ENCODE results near the gene CRYBB1.

Gene CRYBB1

GRCh38 chr22:26564672-26565071 is 53.2 kb downstream of the CRYBB1 start (continued):
- TF ChIP-seq SNAI2 (CRISPR knock-in tag; IDR thresholded peaks at IDR 0.05) (no peak), TSHZ2 (CRISPR knock-in tag; IDR thresholded peaks at IDR 0.05) (no peak), OSR1 (CRISPR knock-in tag; IDR thresholded peaks at IDR 0.05) (no peak), TCF4 (CRISPR knock-in tag; IDR thresholded peaks at IDR 0.05; ENCODE audit: borderline replicate concordance) (no peak), ZFP3 (CRISPR knock-in tag; IDR thresholded peaks at IDR 0.05) (no peak)

GRCh38 chr22:26564181-26564580 is 53.6 kb downstream of the CRYBB1 start:
- no peak for ATAC-seq
- TF ChIP-seq TOX (CRISPR knock-in tag; IDR thresholded peaks at IDR 0.05; ENCODE audit: borderline replicate concordance) (no peak), ISL1 (CRISPR knock-in tag; IDR thresholded peaks at IDR 0.05) (no peak), ZNF8 (CRISPR knock-in tag; IDR thresholded peaks at IDR 0.05) (no peak), TCF4 (CRISPR knock-in tag; IDR thresholded peaks at IDR 0.05; ENCODE audit: borderline replicate concordance) (no peak), BACH2 (CRISPR knock-in tag; IDR thresholded peaks at IDR 0.05; ENCODE audit: borderline replicate concordance) (no peak), ARNTL (CRISPR knock-in tag; IDR thresholded peaks at IDR 0.05; ENCODE audit: borderline replicate concordance, low read depth) (no peak), ESRRG (CRISPR knock-in tag; IDR thresholded peaks at IDR 0.05) (no peak), RARB (CRISPR knock-in tag; IDR thresholded peaks at IDR 0.05) (no peak), OSR1 (CRISPR knock-in tag; IDR thresholded peaks at IDR 0.05) (no peak), SNAI2 (CRISPR knock-in tag; IDR thresholded peaks at IDR 0.05) (no peak)

- no peak for ATAC-seq
- TF ChIP-seq CREB5 (CRISPR knock-in tag; IDR thresholded peaks at IDR 0.05; ENCODE audit: low read depth) (no peak), SNAI2 (CRISPR knock-in tag; IDR thresholded peaks at IDR 0.05) (no peak), TCF4 (CRISPR knock-in tag; IDR thresholded peaks at IDR 0.05; ENCODE audit: borderline replicate concordance) (no peak), TOX (CRISPR knock-in tag; IDR thresholded peaks at IDR 0.05; ENCODE audit: borderline replicate concordance) (no peak), ZC3H10 (CRISPR knock-in tag; IDR thresholded peaks at IDR 0.05) (no peak), PATZ1 (CRISPR knock-in tag; IDR thresholded peaks at IDR 0.05; ENCODE audit: borderline replicate concordance) (no peak), ZFP30 (CRISPR knock-in tag; IDR thresholded peaks at IDR 0.05) (no peak), CSRNP3 (CRISPR knock-in tag; IDR thresholded peaks at IDR 0.05) (no peak), ZNF70 (CRISPR knock-in tag; IDR thresholded peaks at IDR 0.05) (no peak), BACH2 (CRISPR knock-in tag; IDR thresholded peaks at IDR 0.05; ENCODE audit: borderline replicate concordance) (no peak), ZNF8 (CRISPR knock-in tag; IDR thresholded peaks at IDR 0.05) (no peak), CSDC2 (CRISPR knock-in tag; IDR thresholded peaks at IDR 0.05) (no peak), ESRRG (CRISPR knock-in tag; IDR thresholded peaks at IDR 0.05) (no peak)
Observed at GRCh38 chr22:26563022-26563421, 54.8 kb downstream of the CRYBB1 start.

GRCh38 chr22:26561756-26562417 is 55.9 kb downstream of the CRYBB1 start:
- no peak for TF ChIP-seq ZNF565 (CRISPR knock-in tag; conservative IDR thresholded peaks at IDR 0.05; ENCODE audit: low read depth)
- TF ChIP-seq ZNF8 (CRISPR knock-in tag; IDR thresholded peaks at IDR 0.05): no peak
- no peak for TF ChIP-seq ZC3H10 (CRISPR knock-in tag; IDR thresholded peaks at IDR 0.05)
- no peak for TF ChIP-seq ZFP3 (CRISPR knock-in tag; IDR thresholded peaks at IDR 0.05)
- no peak for TF ChIP-seq TOX (CRISPR knock-in tag; IDR thresholded peaks at IDR 0.05; ENCODE audit: borderline replicate concordance)
- no peak for TF ChIP-seq GLIS3 (CRISPR knock-in tag; IDR thresholded peaks at IDR 0.05)
- no peak for TF ChIP-seq POU6F1 (CRISPR knock-in tag; IDR thresholded peaks at IDR 0.05; ENCODE audit: borderline replicate concordance, low read depth)
- no peak for TF ChIP-seq ISL1 (CRISPR knock-in tag; IDR thresholded peaks at IDR 0.05)
- TF ChIP-seq RARB (CRISPR knock-in tag; IDR thresholded peaks at IDR 0.05): no peak
- no peak for TF ChIP-seq OSR1 (CRISPR knock-in tag; IDR thresholded peaks at IDR 0.05)
- TF ChIP-seq ESRRG (CRISPR knock-in tag; IDR thresholded peaks at IDR 0.05): no peak
- no peak for TF ChIP-seq ZFP30 (CRISPR knock-in tag; IDR thresholded peaks at IDR 0.05)
- TF ChIP-seq ARNTL (CRISPR knock-in tag; IDR thresholded peaks at IDR 0.05; ENCODE audit: borderline replicate concordance, low read depth): no peak
- no peak for TF ChIP-seq CSDC2 (CRISPR knock-in tag; IDR thresholded peaks at IDR 0.05)
- TF ChIP-seq TSHZ2 (CRISPR knock-in tag; IDR thresholded peaks at IDR 0.05): no peak
- no peak for ATAC-seq
